ENCODE data around the gene BACH1.

Gene BACH1

GRCh38 chr21:29305068-29305467 is 6.3 kb downstream of the BACH1 start:
- no peak for TF ChIP-seq CTCF (IDR thresholded peaks at IDR 0.05; ENCODE audit: low read depth, low read length, missing control alignments)
- DNase-seq (ENCODE audit: low read depth): no peak
- no peak overlapping the region for H3K4me3 ChIP-seq (ENCODE audit: low read depth, low read length)

GRCh38 chr21:29305561-29305960 is 6.8 kb downstream of the BACH1 start:
- no peak for DNase-seq (ENCODE audit: low read depth)
- TF ChIP-seq CTCF (IDR thresholded peaks at IDR 0.05; ENCODE audit: low read depth, low read length, missing control alignments): no peak
- H3K4me3 ChIP-seq (ENCODE audit: low read depth, low read length): no peak overlapping the region

- no peak overlapping the region for H3K4me3 ChIP-seq (ENCODE audit: low read depth, low read length)
- TF ChIP-seq CTCF (IDR thresholded peaks at IDR 0.05; ENCODE audit: low read depth, low read length, missing control alignments): no peak
These were observed 8.2 kb downstream of the BACH1 start for GRCh38 chr21:29306920-29307319.

GRCh38 chr21:29307718-29308455 is 9.2 kb downstream of the BACH1 start:
- no peak for DNase-seq (ENCODE audit: low read depth)
- TF ChIP-seq CTCF (IDR thresholded peaks at IDR 0.05; ENCODE audit: low read depth, low read length, missing control alignments): no peak
- no peak overlapping the region for H3K4me3 ChIP-seq (ENCODE audit: low read depth, low read length)

More at GRCh38 chr21:29306920-29307319, 8.2 kb downstream of the BACH1 start:
- no peak for DNase-seq (ENCODE audit: low read depth)

- no peak overlapping the region for H3K4me3 ChIP-seq (ENCODE audit: low read depth, low read length)
- DNase-seq (ENCODE audit: low read depth): no peak
- TF ChIP-seq CTCF (IDR thresholded peaks at IDR 0.05; ENCODE audit: low read depth, low read length, missing control alignments): no peak
These were observed 9.7 kb downstream of the BACH1 start for GRCh38 chr21:29308456-29308783.

- DNase-seq (ENCODE audit: low read depth): no peak
- TF ChIP-seq CTCF (IDR thresholded peaks at IDR 0.05; ENCODE audit: low read depth, low read length, missing control alignments): no peak
- no peak overlapping the region for H3K4me3 ChIP-seq (ENCODE audit: low read depth, low read length)
These were observed 11.0 kb downstream of the BACH1 start for GRCh38 chr21:29309703-29310102.

- no peak overlapping the region for H3K4me3 ChIP-seq (ENCODE audit: low read depth, low read length)
- no peak for TF ChIP-seq CTCF (IDR thresholded peaks at IDR 0.05; ENCODE audit: low read depth, low read length, missing control alignments)
- no peak for DNase-seq (ENCODE audit: low read depth)
These were observed 13.1 kb downstream of the BACH1 start for GRCh38 chr21:29311802-29312201.
